ENCODE measurements around the gene SMARCA2. TPM values are rescaled to one million over a fixed set of nuclear protein-coding genes. Genes with fewer than 3 reads are reported as not detected.

Gene SMARCA2
- total and polyA plus RNA-seq, 10 of the 15 experiments (the other 5 are each of a cell fraction or from before 2014, with no cell fraction given) = 100 to 392 (median 204) TPM

DNA sequence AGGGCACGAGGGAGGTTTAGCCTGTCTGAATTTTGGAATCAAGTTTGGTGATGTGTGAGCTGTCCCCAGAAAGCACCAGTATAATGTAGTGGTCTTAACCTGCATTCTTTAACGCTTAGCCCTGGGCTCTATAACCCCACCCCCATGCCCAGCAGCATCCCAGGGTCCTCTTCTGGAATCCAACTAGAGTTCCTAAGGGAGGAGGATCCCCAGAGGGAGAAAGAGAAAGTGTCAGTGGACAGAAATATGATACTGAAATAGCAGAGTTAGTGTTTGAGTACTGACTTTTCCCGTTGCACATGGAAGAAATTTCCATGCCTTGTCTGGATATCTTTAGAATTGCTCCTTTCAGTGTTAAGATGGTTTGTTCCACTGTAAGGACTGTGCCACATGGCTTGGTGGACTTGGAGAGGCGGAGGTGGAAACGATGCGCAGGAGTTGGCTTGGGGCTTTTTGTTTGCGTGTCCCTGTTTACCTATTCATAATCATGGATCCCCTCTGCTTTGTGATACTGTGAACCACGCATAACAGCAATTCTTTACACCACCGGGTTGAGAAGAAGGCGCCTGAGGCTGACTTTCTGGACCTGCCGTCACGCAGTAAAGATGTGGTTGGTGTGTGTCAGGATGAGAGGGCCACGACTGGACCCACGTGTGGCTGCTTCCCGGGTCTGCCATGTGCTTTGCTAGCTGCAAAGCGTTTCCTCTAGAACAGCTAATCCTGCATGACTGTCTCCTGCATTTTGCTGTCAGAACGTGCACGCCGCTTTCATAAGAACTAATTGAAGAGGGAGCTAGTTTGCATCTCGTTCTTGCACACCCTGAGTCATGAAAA is 142.3 kb downstream of the SMARCA2 start (continued):
- TF ChIP-seq, protein P1, sequence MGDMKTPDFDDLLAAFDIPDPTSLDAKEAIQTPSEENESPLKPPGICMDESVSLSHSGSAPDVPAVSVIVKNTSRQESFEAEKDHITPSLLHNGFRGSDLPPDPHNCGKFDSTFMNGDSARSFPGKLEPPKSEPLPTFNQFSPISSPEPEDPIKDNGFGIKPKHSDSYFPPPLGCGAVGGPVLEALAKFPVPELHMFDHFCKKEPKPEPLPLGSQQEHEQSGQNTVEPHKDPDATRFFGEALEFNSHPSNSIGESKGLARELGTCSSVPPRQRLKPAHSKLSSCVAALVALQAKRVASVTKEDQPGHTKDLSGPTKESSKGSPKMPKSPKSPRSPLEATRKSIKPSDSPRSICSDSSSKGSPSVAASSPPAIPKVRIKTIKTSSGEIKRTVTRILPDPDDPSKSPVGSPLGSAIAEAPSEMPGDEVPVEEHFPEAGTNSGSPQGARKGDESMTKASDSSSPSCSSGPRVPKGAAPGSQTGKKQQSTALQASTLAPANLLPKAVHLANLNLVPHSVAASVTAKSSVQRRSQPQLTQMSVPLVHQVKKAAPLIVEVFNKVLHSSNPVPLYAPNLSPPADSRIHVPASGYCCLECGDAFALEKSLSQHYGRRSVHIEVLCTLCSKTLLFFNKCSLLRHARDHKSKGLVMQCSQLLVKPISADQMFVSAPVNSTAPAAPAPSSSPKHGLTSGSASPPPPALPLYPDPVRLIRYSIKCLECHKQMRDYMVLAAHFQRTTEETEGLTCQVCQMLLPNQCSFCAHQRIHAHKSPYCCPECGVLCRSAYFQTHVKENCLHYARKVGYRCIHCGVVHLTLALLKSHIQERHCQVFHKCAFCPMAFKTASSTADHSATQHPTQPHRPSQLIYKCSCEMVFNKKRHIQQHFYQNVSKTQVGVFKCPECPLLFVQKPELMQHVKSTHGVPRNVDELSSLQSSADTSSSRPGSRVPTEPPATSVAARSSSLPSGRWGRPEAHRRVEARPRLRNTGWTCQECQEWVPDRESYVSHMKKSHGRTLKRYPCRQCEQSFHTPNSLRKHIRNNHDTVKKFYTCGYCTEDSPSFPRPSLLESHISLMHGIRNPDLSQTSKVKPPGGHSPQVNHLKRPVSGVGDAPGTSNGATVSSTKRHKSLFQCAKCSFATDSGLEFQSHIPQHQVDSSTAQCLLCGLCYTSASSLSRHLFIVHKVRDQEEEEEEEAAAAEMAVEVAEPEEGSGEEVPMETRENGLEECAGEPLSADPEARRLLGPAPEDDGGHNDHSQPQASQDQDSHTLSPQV (IDR thresholded peaks at IDR 0.05) = no peak
- TF ChIP-seq KLF5 (IDR thresholded peaks at IDR 0.05; ENCODE audit: partially characterized antibody) = no peak
- no peak for TF ChIP-seq IRF5 (IDR thresholded peaks at IDR 0.05; ENCODE audit: borderline replicate concordance)

All from GM12878 (cell line).